Gastroesophageal sphincter (tissue), 4 donors: ENCODE results near the gene LSM4. TPM values are rescaled to one million over a fixed set of nuclear protein-coding genes. Genes with fewer than 3 reads are reported as not detected.

ENCODE experiments used
- ATAC-seq: fragments of 150-250 bp; one replicate; pipeline ENCODE4 v1.9.1; 2016; ENCODE audit warnings: mild to moderate bottlenecking, moderate library complexity
- H3K27ac ChIP-seq, 4 donors: fragments of 200-600 bp; sonication (generic) in 3 of 4; 1 replicate in 3 of 4; 2 replicates in 1 of 4; pipeline ENCODE4 v1.5.1; 2016 to 2019
- H3K27me3 ChIP-seq: fragments of 200-600 bp; sonication (generic); one replicate; pipeline ENCODE4 v1.5.1; 2019
- H3K36me3 ChIP-seq, 2 donors: fragments of 200-600 bp; sonication (generic); one replicate each; pipeline ENCODE4 v1.5.1; 2019; ENCODE audit warnings: control low read depth in 1 of 2
- H3K4me1 ChIP-seq, 3 donors: fragments of 200-600 bp; sonication (generic); 1 replicate in 2 of 3; 2 replicates in 1 of 3; pipeline ENCODE4 v1.5.1; 2016 to 2019; ENCODE audit warnings: control low read depth in 2 of 3
- H3K4me3 ChIP-seq, 2 donors: fragments of 200-600 bp; sonication (generic); one replicate each; pipeline ENCODE4 v1.5.1; 2019; ENCODE audit warnings: mild to moderate bottlenecking in 1 of 2, moderate library complexity in 1 of 2
- H3K9me3 ChIP-seq, 3 donors: fragments of 200-600 bp; sonication (generic); one replicate each; pipeline ENCODE4 v1.5.1; 2017 to 2019; ENCODE audit warnings: control low read depth in 2 of 3
- EP300 ChIP-seq: sonication (generic); formaldehyde crosslinking; IDR thresholded peaks from one replicate; pipeline ENCODE4 v1.6.1; 2017; ENCODE audit warnings: antibody characterized with exemption, mild to moderate bottlenecking
- POLR2A ChIP-seq, 2 donors: fragments of 450-650 bp; IDR thresholded peaks; one replicate each; pipeline ENCODE4 v1.6.1; 2017; ENCODE audit warnings: antibody characterized with exemption in 2 of 2, mild to moderate bottlenecking in 2 of 2, moderate library complexity in 1 of 2
- POLR2AphosphoS5 ChIP-seq: sonication (generic); formaldehyde crosslinking; IDR thresholded peaks from one replicate; pipeline ENCODE4 v1.6.1; 2017; ENCODE audit warnings: antibody characterized with exemption
- WGBS, 2 donors: methylation state at CpG; one replicate each; pipeline ENCODE4 v1.1.5; 2018; ENCODE audit warnings: low coverage in 1 of 2; 5-methylcytosine and 5-hydroxymethylcytosine counted together
- total RNA-seq, 4 donors: library from RNA; depleted of rRNA; stranded (reverse); fragments of >200 nt; gene quantifications; one replicate each; pipeline ENCODE4 v1.1.0, GENCODE V29; 2016
- TF ChIP-seq, protein P1 (sequence below), 4 experiments: fragments of 200-600 bp in 2 of 4; fragments of 450-650 bp in 2 of 4; sonication (generic) in 1 of 4; IDR thresholded peaks; one replicate each; pipeline ENCODE4 v1.5.1; 2017 to 2019; ENCODE audit warnings: antibody characterized with exemption in 4 of 4, mild to moderate bottlenecking in 2 of 4, moderate library complexity in 2 of 4

Gene LSM4
- total RNA-seq, 4 donors from 2014 or later: 81.2 to 116 (median 94.5) TPM

DNA sequence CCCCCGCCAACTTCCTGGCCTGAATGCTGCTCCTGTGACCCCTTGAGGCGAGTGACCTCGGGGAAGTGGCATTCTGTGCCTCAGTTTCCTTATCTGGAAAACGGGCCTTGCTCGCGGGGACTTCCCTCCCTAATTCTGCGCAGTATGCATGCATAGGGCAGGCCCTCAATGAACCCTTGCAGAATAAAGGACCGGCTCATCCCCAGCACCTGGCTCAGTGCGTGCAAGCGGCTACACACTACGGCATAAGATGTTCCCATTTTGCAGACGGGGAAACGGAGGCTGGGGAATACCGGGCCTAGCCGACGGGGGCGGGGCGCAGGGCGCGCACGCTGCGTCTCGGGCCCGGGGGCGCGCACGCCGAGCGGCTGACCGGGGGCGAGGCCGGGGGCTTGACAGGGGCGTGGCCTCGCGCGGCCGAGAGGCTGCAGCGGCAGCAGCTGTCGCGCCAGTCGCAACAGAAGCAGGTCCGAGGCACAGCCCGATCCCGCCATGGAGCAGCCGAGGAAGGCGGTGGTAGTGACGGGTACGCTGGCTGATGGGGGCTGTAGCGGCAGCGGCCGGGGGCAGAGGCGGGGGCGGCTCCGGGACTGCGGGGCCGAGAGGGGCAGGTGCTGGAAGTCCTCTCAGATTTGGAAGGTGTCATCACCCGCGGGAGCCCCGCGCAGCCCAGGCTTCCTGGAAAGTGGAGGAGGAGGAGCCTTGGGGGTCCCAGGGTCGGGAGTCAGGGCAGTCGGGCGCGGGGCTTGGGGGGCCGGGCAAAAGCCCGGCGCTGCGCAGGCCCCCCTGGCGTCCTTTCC lies 17.5 kb upstream of the LSM4 start, which contains the start of gene PGPEP1:
PGPEP1 (plus strand) TSS at position 409 of the 800 bp plus-strand sequence; CDS start at position 493, 84 bp downstream.
- WGBS, 2 donors: 0% methylated on average over 4 of the region's 69 CpGs; no CpG with 5 or more reads in 1 of the 2 donors
- Histone ChIP-seq H3K27me3 (no peaks in the 10 kb centered on the region), H3K4me3 (peak within 1 kb of the TSS; percentile 63 to 83), H3K9me3 (no peaks in the 10 kb centered on the region), H3K4me1 (peaks cover 0 to 49% (median 3%) of the 10 kb centered on the region in 3 donors), H3K27ac (peak within 1 kb of the TSS; percentile 2 to 90 (median 84)), H3K36me3 (peaks cover 0 to 23% of the 10 kb centered on the region in 2 donors)
- peak; percentile 79 for ATAC-seq
- no peak for TF ChIP-seq EP300
- TF ChIP-seq POLR2AphosphoS5: no peak
- TF ChIP-seq, protein P1, sequence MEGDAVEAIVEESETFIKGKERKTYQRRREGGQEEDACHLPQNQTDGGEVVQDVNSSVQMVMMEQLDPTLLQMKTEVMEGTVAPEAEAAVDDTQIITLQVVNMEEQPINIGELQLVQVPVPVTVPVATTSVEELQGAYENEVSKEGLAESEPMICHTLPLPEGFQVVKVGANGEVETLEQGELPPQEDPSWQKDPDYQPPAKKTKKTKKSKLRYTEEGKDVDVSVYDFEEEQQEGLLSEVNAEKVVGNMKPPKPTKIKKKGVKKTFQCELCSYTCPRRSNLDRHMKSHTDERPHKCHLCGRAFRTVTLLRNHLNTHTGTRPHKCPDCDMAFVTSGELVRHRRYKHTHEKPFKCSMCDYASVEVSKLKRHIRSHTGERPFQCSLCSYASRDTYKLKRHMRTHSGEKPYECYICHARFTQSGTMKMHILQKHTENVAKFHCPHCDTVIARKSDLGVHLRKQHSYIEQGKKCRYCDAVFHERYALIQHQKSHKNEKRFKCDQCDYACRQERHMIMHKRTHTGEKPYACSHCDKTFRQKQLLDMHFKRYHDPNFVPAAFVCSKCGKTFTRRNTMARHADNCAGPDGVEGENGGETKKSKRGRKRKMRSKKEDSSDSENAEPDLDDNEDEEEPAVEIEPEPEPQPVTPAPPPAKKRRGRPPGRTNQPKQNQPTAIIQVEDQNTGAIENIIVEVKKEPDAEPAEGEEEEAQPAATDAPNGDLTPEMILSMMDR (IDR thresholded peaks at IDR 0.05): peak in 1 of 4 experiments; percentile 22
- TF ChIP-seq POLR2A (IDR thresholded peaks at IDR 0.05): peak; percentile 26 to 55

DNA sequence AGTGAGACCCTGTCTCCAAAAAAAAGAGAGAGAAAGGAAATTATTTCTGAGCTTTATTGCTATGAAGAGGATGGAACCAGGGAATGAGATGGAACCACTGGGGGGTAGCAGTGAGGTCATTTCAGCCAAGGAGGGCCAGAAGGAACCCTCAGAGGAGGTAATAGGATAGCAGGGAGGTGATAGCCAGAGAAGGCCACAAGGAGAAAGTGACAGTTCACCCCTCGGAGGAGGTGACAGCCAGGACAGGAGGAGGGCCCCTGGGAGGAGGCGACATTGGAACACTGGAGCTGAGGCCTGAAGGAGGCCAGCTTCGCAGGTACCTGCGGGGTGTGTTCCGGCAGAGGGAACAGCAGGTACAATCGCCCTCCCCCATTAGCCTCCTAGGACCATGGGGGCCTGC lies 16.8 kb upstream of the LSM4 start:
- no peaks in the 10 kb centered on the region for H3K27me3 ChIP-seq
- no peak for ATAC-seq
- no peaks in the 10 kb centered on the region for H3K9me3 ChIP-seq
- 0 to 35% methylated on average over 1 to 6 of the region's 6 CpGs for WGBS, 2 donors
- TF ChIP-seq, protein P1 (IDR thresholded peaks at IDR 0.05): no peak
- TF ChIP-seq POLR2AphosphoS5 (no peak), POLR2A (IDR thresholded peaks at IDR 0.05) (no peak), EP300 (no peak)
- peak overlapping the region in 2 of 4 donors; percentile 85 to 90 for H3K27ac ChIP-seq
- peaks cover 0 to 46% (median 3%) of the 10 kb centered on the region in 3 donors for H3K4me1 ChIP-seq
- H3K4me3 ChIP-seq: peak overlapping the region in 1 of 2 donors; percentile 83
- peaks cover 0 to 17% of the 10 kb centered on the region in 2 donors for H3K36me3 ChIP-seq

DNA sequence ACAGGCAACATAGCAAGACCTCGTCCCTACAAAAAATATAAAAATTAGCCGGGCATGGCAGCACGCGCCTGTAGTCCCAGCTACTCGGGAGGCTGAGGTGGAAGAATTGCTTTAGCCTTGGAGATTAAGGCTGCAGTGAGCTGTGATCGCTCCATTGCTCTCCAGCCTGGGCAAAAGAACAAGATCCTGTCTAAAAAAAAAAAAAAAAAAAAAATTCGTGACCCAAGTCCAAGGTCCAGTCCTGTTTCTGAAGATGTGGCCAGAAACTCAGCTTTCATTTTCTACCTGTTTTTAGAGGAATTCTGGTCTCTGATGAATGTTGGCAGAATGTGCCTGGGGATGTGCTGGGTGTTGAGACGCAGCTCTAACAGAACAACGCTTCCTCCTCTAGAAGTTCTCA lies 15.7 kb upstream of the LSM4 start:
- Histone ChIP-seq H3K4me3 (no peak overlapping the region), H3K27ac (no peak overlapping the region), H3K36me3 (peaks cover 0 to 7% of the 10 kb centered on the region in 2 donors), H3K9me3 (no peaks in the 10 kb centered on the region), H3K4me1 (peaks cover 0 to 37% (median 3%) of the 10 kb centered on the region in 3 donors), H3K27me3 (no peaks in the 10 kb centered on the region)
- ATAC-seq: no peak
- 35 to 52% methylated on average over 3 to 6 of the region's 9 CpGs for WGBS, 2 donors
- TF ChIP-seq POLR2A (IDR thresholded peaks at IDR 0.05) (no peak), EP300 (no peak), POLR2AphosphoS5 (no peak)
- TF ChIP-seq, protein P1 (IDR thresholded peaks at IDR 0.05): no peak

DNA sequence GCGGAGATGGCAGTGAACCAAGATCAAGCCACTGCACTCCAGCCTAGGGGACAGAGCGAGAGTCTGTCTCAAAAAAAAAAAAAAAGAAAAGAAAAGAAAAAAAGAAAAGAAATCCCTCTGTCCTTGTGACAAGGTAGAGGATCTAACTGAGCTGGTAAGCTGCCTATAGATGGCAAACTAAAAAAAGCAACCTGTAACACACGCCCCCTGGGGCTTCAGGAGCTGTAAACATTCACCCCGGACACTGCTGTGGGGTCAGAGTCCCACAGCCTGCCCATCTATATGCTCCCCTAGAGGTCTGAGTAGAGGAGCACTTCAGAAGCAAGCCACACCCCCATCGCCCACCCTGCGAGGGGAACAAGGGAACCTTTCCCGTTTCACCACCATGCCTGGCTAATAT lies 13.2 kb upstream of the LSM4 start:
- Histone ChIP-seq H3K9me3 (no peaks in the 10 kb centered on the region), H3K4me3 (no peak overlapping the region), H3K27me3 (no peaks in the 10 kb centered on the region), H3K27ac (no peak overlapping the region), H3K36me3 (no peaks in the 10 kb centered on the region), H3K4me1 (peaks cover 0 to 19% (median 0%) of the 10 kb centered on the region in 3 donors)
- ATAC-seq: no peak
- 39 to 67% methylated on average over 2 to 6 of the region's 7 CpGs for WGBS, 2 donors
- TF ChIP-seq POLR2AphosphoS5 (no peak), EP300 (no peak), POLR2A (IDR thresholded peaks at IDR 0.05) (no peak)
- TF ChIP-seq, protein P1 (IDR thresholded peaks at IDR 0.05): no peak

DNA sequence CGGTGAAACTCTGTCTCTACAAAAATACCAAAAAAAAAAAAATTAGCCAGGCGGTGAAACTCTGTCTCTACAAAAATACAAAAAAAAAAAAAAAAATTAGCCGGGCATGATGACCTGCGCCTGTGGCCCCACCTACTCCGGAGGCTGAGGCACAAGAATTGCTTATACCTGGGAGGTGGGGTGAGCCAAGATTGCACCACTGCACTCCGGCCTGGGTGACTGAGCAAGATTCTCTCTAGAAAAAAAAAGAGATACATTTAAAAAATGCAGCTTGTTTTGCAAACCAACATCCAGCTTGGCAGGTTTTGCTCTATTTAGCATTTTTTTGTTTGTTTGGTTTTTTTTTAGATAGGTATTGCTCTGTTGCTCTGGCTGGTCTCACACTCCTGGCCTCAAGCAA lies 10.8 kb upstream of the LSM4 start:
- Histone ChIP-seq H3K4me3 (no peak overlapping the region), H3K27ac (no peak overlapping the region), H3K4me1 (peaks cover 0 to 11% (median 5%) of the 10 kb centered on the region in 3 donors), H3K27me3 (no peaks in the 10 kb centered on the region), H3K36me3 (no peaks in the 10 kb centered on the region), H3K9me3 (no peaks in the 10 kb centered on the region)
- WGBS, 2 donors: 73 to 83% methylated on average over 5 to 6 of the region's 6 CpGs
- ATAC-seq: no peak
- TF ChIP-seq POLR2A (IDR thresholded peaks at IDR 0.05) (no peak), EP300 (no peak)
- TF ChIP-seq, protein P1 (IDR thresholded peaks at IDR 0.05): no peak
